ENCODE measurements around the gene INF2.

GRCh38 chr14:104769324-104770071, 80.1 kb downstream of the INF2 start:
- TF ChIP-seq CTCF (IDR thresholded peaks at IDR 0.05; ENCODE audit: low read depth, low read length, missing input control) (no peak), FOXA2 (IDR thresholded peaks at IDR 0.05) (no peak), RXRA (IDR thresholded peaks at IDR 0.05) (no peak), FOXA1 (IDR thresholded peaks at IDR 0.05) (no peak), YY1 (IDR thresholded peaks at IDR 0.05) (no peak), ATF3 (IDR thresholded peaks at IDR 0.05) (no peak)
